ENCODE data around the gene MBP.

The MBP gene

DNA sequence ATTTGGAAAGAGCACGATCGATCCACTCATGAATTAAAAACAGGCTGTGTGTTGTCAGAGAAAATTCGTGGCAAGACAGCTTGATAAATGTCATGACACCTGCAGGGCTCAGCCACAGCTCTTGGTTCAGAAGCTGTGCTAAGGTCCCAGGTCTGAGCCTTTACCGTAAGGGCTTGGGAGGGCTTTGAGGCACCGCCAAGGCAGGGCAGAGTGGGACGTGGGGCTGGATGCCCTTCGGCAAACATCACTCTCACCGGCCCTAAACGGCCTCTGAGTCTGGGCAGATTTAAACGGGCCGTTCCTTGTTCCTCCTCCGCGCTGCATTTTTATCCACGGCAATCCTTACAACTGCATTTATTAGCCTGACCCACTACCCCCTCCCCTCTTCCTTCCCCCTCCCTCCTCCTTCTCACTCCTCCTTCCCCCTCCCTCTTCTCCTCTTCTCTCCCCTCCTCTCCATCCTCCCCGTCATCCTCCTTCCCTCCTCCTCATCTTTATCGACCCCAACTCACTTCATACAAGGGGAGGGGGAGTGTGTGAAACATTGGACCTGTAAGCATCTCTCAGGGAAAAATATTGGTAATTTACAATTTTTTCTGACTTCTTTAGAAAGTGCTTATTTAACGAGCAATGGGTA lies 33.9 kb downstream of the MBP start:
- DNase-seq: no peak

DNA sequence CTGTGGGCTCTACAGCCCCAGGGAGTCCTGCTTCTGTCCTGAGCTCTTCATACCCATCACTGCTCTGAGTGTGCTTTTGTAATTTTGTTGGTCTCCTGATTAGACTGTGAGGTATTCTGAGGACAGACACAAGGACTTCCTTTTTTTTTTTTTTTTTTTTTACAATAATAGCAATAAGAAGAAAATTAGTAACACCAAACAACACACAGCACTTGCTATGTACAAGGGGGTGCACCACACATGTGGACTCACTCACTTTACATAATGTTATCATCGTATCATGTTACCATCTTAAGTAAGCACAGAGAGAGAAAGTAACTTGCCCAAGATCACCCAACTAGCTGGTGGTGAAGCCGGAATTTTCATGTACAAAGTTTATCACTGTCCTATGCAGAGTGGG lies 34.6 kb downstream of the MBP start:
- no peak for DNase-seq

- DNase-seq: no peak
Observed at GRCh38 chr18:77096936-77097886, 35.4 kb downstream of the MBP start.

- no peak for DNase-seq
Observed at GRCh38 chr18:77095391-77096371, 36.9 kb downstream of the MBP start.

GRCh38 chr18:77093586-77093985 lies 39.0 kb downstream of the MBP start:
- no peak for DNase-seq

DNA sequence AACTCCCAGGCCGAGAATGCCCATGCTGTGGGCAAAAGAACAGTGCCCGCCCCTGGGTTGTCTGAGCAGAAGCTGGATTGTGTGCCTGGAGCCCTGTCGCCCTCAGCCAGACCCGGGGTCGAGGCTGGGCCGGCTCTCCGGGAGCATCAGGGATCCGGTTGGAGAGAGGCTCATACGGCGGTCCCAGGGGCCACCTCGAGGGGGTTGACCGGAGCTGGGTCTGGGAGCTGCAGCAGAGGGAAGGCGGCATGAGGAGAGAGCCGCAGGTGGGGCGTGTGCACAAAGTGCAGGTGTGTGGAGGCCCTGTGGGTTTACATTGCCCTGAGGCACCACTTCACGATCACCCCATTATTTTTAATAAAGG lies 39.5 kb downstream of the MBP start:
- no peak for DNase-seq

GRCh38 chr18:77092104-77093066 lies 40.2 kb downstream of the MBP start:
- DNase-seq: no peak

GRCh38 chr18:77091366-77091765 lies 41.2 kb downstream of the MBP start:
- DNase-seq: no peak

GRCh38 chr18:77090546-77091174 lies 41.9 kb downstream of the MBP start:
- no peak for DNase-seq

GRCh38 chr18:77089723-77090285 lies 42.8 kb downstream of the MBP start:
- DNase-seq: no peak

- no peak for DNase-seq
Observed at GRCh38 chr18:77088963-77089722, 43.4 kb downstream of the MBP start.

- no peak for DNase-seq
Observed at GRCh38 chr18:77087393-77088141, 45.0 kb downstream of the MBP start.

DNA sequence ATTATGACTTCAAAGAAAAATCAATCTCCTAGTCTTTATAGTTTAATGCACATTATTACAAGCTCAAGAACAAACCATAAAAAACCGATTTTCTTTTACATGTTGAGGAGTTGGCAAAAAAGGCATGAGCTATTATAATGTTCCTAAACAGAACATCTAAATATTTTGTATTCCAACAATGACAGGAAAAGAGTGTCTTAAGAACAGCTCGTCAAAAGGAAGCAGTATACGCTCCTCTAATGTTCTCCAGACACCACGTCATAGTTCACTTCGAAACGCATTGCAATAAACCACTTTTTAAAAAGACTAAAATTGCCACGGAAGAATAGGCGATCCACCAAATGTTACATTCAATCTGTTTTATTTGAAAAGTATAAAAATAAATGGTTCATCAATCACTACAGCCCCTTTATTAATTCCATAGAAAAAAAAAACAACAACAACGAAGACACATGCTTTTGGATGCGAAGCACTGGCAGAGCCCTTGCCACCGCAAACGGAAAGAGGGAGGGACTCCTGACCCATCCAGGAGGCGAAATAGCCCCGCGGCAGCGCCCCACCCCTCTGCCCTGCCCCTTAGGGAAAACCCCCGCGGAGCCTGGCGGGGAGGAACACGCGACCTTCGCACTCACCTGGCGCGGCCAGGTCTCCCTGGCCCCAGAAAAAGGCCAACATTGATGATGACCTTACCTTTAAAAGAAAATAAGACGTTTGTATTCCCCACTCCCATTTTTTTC lies 45.8 kb downstream of the MBP start:
- DNase-seq: no peak

GRCh38 chr18:77086034-77086433 lies 46.5 kb downstream of the MBP start:
- DNase-seq: peak in 1 of 2 experiments; percentile 15

GRCh38 chr18:77084688-77085035 lies 47.9 kb downstream of the MBP start:
- DNase-seq: no peak

DNA sequence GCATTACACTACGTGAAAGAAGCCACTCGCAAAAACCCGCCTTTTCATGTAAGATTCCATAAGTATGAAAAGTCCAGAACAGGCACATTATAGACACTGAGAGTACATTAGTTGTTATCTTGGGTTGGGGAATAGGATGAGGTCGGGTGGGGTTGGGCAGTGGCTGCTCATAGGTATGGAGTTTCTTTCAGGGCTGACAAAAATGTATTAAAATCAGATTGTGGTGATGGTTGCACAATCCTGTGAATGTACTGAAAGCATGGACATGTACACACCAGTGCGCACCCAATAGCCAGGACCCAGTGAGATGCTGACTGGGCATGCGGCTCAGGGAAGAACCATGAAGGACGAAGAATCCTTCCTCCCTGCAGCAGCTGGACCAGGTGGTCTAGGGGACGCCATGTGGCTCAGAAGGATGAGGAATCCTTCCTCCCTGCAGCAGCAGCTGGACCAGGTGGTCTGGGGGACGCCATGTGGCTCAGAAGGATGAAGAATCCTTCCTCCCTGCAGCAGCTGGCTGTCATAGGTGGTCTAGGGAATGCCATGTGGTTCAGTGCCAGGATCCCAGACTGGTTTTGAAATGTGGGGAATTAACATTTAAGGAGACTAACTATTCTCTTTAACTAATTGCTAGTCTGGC lies 50.1 kb downstream of the MBP start:
- no peak for DNase-seq

GRCh38 chr18:77081390-77081778 lies 51.2 kb downstream of the MBP start:
- DNase-seq: no peak

DNA sequence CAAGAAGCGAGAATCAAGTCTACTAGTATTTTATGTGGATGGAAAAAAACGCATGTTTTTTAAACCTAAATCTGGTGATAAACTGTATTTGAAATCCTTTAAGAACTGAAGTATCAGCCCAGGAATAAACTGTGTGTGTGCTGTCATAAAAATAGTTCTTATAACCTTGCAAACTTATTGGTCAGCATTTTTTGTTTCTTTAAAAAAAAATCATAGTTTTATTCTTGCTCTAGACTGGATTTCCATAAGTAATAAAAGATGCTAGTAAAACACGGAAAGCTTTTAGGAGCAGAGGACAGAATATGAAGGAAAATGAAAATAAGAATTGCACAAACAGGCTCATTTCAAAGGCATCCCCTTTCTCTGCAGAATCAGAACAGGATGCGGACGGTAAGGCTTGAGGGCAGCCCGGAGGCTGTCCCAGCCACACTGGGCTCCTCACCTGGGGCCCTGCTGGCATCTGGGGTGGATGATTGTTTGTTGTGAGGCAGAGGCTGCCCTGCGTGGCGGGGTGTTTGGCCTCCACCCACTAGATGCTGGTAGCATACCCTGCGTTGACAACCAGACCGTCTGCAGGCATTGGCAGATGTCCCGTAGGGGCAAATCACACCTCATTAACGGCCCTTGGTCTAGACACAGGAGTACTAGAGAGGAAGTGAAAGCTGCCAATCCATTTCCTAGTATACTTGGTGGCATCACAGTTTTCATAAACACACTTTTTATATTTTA lies 52.5 kb downstream of the MBP start:
- peak in 1 of 2 experiments; percentile 14 for DNase-seq
